ENCODE measurements around the gene TRIM45.
A peak's percentile ranks its signal among the peaks of the same experiment; 100 is the strongest.
"Not testable (repeated sequence)": the region's sequence is repeated elsewhere in the genome, so short reads cannot be mapped to it uniquely, and the experiment has no call there.

The TRIM45 gene, protein sequence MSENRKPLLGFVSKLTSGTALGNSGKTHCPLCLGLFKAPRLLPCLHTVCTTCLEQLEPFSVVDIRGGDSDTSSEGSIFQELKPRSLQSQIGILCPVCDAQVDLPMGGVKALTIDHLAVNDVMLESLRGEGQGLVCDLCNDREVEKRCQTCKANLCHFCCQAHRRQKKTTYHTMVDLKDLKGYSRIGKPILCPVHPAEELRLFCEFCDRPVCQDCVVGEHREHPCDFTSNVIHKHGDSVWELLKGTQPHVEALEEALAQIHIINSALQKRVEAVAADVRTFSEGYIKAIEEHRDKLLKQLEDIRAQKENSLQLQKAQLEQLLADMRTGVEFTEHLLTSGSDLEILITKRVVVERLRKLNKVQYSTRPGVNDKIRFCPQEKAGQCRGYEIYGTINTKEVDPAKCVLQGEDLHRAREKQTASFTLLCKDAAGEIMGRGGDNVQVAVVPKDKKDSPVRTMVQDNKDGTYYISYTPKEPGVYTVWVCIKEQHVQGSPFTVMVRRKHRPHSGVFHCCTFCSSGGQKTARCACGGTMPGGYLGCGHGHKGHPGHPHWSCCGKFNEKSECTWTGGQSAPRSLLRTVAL

DNA sequence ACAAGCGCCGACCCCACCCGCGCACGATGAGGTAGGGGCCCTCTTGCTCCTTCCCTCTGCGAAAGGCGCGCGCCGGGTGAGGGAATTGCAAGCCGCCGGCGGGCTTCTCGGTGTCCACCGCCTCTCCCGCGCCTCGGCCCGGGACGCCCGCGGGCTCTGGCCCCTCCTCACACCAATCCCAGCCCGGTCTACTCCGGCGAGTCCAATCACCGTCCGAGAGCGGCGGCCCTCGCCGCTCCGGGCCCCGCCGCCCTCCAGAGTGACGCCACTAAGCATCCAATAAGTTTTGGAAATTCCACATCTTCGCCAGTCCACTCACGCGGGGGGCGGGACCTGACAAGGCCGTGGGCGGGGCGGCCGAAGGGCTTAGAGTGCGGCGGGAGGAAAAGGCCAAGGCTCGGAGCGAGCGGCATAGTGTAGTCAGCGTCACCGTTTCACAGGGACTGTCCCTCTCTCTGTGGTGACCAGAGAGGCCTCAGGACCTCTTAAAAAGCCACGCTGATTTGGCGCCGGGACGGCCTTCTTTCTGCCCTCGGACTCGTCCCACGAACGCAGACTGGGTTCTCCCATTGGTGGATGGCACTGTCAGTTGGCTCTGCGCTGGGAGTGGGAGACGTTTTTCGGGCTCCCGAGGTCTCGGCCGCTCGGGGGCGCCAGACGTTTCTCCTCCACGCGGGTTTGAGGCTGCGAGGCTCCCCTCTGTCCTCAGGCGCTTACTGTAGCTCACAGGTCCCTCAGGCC, at the start of gene TRIM45:
Gene TRIM45, minus strand, starts transcription at position 161 of the 741 bp plus-strand sequence. CDS start 548 bp downstream, outside the sequence.
- DNase-seq = peak; percentile 97

DNA sequence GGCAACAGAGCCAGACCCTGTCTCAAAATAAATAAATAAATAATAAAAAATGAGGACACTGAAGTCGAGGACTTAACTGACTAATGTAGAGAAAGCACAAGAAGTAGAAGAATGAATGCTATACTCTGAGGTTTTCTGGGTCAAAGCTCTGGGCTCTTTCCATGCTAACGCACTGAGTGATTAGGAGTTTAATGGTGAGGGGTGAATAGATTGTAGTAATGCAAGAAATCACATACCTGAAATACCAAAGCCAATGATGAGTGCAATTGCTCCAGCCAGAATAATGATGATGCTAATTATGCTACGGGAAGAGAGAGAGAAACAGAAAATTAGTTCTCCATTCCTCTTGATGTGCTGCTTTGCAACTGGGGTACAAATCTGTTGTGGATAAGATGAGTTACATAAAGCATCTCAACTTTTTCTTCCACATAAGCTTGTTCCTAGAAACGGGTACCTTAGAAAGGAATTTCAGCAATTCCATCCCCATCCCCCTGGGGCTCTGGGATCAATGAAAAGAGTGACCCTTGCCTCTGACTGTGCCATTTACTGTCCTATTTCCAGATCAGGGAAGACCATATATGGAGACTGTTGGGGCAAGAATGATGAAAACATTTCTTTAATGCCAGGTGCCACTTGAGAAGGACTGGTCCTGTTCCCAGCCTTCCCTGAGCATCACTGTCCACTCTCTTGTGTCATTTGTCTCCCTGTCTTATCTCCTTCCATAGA, 48.5 kb upstream of the TRIM45 start:
- DNase-seq = no peak

DNA sequence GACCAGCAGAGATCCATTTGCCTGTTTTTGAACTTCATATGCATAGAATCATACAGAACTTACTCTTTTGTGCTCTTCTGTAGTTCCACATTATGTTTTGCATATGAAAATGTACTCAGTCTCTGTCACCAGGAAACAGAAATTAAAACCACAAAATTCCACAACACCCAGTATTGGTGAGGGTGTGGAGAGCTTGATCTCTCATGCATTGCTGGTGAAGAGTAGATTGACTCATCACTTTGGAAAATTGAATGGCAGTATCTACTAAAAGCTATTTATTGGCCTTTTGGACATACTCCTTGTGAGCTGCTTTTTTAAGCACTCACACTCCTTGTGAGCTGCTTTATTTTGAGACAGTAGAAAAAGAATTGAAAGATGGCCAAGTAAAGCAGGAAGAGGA, 45.9 kb upstream of the TRIM45 start:
- DNase-seq = no peak

DNA sequence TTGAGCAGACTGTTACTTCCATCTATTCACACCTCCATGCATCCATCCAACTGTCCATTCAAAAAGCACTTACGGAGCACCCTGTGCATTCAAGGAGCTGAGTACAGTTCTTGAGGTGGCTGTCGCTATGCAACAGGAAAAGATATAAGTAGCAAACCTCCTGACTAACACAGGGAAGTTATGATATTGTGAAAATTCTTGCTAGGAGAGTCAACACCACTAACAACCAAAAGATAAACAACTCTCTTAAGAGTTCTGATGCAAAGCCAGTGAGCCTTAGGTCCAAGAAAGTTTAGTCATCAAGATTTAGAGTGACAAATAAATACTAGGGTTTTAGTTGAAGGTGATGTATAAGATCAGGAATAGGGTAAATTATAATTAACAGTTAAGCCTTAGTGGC, 44.5 kb upstream of the TRIM45 start:
- DNase-seq = peak; percentile 57

DNA sequence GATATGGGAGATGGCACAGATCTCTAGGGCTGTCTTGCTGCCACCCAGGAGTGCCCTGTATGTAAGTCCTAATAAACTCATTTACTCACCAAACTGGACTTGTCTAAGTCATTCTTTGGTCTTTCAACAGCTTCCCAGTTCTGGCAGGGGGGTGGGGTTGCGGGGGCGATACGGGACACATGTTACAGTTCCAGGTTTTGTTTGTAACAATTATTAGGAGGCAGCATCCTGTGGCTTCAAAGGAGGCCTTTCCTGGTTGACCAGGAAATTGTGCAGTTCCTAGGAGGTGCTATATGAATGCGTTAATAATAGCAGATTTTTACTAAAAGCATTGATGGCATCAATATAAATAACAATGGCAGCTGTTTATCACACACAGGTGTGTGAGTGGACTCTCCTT, 42.7 kb upstream of the TRIM45 start:
- no peak for DNase-seq

DNA sequence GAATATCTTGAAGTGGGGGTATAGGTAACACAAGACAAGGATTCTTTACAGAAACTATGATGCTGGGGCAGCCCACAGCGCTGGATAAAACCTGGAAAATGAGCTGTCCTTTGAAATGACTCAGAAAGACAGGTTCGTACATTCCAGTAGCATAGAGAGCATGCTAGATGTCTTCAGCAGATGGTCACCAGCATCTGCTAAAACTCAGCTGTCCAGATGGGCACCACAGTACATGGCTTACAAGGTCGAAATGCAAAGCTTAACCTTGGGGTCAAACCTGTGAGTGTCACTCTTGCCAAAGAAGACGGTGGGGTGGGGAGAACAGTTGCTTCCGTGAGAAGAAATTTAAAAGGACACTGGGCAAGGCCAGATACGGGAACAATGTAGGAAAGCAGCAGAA, 41.3 kb upstream of the TRIM45 start:
- no peak for DNase-seq

DNA sequence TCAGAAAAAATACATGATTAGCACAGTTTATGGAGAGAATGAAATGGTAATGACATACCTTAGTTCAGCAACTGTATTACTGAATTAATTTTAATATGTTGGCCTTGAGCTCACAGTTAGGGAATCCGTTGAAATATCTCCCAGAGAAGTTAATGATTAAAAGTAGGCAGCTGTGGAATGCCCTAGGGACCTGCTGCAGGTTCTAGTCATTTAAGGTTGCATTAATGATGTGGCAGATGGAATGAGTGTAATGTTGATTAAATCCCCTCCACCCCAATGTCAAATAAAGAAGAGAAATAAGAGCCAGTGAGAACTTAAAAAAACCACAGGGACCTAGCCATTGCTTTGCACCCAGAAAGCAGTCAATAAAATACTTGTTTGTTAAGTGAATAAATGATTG, 40.3 kb upstream of the TRIM45 start:
- DNase-seq = no peak

DNA sequence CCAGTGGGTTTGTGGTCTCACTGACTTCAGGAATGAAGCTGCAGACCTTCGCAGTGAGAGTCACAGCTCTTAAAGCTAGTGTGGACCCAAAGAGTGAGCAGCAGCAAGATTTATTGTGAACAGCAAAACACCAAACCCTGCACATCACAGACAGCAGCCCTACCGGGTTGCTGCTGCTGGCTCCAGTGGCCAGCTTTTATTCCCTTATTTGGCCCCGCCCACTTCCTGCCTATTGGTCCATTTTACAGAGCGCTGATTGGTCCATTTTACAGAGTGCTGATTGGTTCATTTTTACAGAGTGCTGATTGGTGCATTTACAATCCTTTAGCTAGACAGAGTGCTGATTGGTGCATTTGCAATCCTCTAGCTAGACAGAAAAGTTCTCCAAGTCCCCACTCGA, 29.8 kb upstream of the TRIM45 start:
- not testable (repeated sequence) for DNase-seq

DNA sequence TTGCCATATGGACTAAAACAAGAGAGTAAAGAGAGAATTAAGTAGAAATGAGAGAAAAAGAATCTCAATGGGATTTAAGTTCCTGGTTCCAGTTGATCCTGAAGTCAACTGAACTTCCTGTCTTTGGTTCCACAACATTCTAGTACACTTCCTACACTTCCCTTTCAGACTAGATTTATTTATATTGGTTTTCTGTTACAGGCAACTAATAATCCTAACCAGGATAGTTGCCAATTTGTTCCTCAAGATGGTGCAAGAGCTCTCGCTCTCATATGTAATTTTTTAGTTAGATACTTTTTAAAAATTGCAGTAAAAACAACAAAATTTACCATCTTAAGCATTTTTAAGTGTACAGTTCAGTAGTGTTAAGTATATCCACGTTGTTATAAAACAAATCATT, 28.8 kb upstream of the TRIM45 start:
- DNase-seq = no peak

DNA sequence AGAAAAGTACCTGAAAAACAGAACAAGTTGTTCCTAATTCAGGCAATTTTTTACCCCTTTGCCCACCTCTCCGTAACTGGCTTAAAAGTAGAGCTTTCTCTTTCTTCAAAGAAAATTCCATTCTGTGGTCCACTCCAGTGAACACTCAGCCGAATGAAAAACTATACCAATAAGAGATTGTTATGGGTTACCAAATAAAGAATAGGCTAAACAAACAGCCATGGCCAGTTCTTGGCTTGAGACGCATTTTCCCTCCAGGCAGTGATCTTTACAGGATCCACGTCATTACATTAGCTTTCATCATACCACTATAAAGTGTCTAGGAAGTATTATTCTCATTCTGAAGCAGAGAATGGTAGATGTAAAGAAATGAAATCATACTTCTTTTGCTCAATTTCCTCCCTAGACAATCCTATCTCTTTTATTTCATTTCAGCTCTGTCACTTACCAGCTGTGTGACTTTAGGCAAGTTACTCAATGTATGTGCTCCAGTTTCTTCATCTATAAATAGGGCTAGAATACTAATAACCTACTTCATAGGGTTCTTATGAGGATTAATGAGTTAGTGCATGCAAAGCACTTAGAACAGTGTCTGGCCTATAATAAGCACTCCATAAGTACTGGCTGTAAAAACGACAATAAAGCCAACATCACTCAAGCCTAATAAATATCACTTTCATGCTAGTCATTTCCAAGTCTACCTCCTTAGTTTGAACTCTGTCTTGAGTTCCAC, 26.5 kb upstream of the TRIM45 start:
- peak; percentile 45 for DNase-seq

DNA sequence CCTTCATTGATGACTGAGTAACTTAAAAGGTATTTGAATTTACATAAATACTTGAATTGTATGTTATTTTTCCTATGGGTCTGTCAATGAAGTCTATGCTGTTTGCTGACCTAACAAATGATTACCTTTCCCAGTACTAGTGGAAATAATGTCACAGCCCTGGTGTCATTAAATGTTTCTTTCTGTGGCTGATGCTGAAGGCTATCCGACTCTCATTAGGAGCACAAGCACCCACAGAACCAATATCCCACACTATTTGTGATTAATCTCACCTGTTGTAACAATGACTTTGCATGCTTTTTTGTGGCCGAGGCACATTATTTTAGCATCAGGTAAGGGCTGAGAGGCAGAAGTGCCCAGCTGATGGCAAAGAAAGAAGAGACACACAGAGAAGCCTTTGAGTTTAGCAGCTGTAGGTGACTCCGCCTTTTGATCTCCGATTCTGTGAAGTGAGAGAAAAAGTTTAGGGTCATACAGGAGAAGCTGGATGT, 25.8 kb upstream of the TRIM45 start:
- DNase-seq = no peak

DNA sequence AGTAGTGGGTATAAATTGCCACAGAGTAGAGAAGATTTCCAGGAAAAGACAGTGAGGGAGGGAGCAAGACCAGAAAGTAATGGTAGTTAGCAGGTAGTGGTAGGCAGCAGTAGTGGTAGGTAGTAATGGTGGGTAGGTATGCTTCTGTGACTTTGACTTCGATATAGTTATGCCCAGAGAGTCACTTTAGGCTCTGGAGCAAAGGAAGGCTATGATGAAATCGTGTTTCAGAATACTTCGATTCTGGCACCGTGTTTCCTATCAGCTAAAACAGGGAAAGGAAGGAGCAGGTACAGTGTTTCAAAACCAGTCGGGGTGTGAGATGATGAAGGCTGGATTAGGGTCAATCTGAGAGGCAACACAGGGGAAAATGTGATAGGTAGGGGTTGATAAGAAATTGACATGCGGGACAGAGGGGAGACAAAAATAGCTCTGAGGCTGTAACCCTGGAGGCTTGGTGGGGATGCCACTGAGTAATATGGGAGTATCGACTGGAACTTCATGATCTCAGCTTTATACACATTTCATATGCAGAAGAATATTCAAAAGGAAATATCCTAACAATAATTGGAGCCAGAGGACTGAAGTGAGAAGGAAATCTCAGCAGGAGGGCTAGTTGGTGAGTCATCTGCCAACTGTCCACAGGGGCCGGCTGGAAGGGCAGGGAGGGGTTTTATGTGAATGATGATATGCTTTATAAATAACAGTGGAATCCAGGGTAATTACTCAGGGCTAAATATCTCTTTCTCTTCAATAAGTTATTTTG, 25.2 kb upstream of the TRIM45 start:
- DNase-seq = peak; percentile 96

DNA sequence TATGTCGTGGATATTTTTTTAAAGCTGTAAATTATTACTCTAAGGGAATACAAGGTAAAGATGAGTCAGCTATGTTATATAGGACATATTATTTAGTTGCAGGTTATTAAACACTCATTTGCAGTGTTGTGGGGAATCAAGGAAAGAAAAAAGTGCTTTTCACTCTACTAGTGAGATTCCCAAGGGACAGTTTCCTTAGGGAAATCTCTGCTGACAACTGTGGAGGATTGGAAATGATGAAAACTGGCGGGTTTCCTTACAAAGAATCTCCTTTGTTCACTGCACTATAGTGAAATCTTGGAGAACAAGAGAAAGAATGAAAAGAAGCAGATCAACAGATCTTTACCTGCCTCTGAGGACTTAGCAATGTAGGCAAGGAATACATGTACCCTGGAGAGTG, 24.5 kb upstream of the TRIM45 start:
- no peak for DNase-seq

DNA sequence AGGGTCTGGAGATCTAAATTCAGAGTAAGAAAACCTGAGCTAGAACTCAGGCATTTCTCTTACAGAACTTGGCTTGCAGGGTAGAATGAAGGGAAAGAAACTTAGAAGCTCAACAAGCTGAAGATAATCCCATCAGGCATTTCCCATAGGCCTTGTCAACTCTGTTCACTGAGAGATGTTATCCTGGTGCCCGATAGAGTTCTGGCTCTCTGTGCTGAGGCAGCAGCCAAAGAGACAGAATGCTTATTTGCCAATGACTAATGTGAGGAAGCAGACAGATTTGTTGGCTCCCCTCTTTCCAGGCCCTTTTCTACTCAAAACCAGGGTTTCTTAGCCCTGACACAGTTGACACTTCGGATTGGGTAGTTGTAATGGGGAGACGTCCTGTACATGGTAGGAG, 22.3 kb upstream of the TRIM45 start:
- no peak for DNase-seq

DNA sequence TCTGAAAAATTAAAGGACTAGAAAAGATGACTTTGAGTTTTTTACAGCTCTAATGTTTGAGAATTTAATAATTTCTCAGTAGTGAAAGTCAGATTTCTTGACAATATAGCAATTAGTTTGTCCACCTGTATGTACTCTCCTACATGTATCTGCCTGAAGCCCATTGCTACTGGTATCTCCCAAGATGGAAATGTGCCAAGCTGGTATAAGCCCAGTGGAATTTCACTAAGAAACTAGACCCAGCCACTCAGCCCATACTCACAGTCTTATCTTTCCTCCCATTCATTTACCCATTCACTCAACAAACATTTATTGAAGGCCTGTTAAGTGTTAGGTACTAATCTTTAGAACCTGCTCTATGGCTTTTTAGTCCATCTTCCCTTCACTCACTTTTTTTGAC, 21.6 kb upstream of the TRIM45 start:
- no peak for DNase-seq

DNA sequence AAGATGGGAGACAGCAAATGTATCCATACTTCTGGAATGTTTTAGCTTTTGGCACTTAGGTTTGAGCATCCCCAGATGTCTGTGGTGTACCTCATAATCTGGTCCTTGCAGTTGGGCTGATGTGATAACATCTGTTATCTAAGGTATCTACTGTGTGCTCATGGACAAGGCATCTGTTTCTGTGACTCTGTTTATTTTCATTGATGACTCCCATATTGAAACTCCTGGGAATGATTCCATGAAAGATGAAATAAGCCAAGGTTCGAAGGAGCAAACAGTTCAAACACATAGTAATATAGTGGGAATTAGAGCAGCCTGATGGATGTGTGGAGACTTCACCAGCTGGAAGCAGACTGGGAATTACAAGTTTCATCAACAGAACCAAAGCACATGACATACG, 20.7 kb upstream of the TRIM45 start:
- DNase-seq = peak; percentile 89

DNA sequence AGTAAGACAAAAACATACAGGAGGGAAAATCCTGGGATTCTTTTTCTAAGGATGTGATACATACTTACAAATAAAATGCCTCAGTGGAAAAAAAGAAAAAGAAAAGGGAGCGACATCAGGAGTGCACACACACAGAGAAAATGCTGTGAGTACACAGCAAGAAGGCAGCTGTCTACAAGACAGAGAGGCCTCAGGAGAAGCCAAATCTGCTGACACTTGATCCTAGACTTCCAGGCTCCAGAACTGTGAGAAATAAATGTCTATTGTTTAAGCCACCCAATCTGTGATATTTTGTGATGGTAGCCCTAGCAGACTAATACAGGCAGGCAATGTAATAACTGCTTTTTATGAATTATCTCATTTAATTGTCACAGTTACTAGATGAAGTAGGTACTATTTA, 17.0 kb upstream of the TRIM45 start:
- no peak for DNase-seq

DNA sequence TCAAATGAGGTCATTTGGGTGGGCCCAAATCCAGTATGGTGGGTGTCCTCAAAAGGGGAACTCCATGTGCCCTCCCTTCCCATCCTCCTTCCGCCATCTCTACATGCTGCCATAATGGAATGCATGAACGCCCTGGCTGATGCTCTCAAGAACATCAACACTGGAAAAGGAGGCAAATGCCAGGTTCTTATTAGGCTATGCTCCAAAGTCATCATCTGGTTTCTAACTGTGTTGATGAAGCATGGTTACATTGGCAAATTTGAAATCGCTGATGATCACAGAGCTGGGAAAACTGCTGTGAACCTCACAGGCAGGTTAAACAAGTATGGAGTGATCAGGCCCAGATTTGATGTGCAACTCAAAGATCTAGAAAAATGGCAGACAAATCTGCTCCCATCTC, 16.6 kb upstream of the TRIM45 start:
- DNase-seq = no peak

DNA sequence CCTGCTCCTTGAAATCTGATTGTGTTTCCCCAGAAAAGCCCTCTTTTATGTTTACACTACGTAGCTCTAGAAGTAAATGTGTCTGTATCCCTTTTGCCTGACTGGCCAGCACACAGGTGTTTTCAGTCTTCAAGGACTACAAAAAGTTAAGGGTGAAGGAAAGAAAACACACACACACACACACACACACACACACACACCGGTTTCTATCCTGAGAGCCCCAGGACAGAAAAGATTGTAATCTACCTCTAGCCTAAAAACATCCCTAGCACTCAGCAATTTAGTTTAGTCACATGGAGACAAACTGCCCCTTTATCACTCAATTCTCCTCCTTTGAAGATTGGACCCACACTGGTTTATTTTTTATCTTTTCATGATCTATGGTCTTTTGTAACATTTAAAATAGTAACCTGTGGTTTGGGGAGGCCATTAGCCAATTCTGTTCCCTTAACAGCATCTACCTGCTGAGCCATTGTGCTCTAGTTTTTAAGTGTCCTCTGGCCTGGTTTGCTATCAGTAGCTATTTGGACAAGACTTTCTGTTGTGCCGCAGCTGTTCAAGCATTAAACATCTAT, 15.8 kb upstream of the TRIM45 start:
- DNase-seq = no peak

DNA sequence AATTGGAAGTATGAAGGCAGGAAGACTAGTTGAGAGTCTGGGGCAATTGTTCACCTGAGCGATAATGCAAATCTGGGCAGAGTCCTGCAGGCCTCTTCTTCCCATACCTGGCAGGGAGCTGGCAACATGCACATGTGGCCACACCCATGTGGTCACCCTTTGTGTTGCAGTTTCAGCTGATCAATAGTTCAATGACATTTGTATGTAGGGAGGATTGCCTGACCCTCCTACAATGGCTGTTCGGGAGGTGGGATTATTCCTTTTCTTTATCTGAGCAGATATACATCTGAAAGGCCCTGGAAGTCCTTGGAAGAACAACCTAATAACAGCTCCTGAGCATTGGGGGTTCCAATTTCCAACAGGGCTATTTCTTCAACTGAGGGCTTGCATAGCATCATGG, 15.2 kb upstream of the TRIM45 start:
- DNase-seq = no peak

DNA sequence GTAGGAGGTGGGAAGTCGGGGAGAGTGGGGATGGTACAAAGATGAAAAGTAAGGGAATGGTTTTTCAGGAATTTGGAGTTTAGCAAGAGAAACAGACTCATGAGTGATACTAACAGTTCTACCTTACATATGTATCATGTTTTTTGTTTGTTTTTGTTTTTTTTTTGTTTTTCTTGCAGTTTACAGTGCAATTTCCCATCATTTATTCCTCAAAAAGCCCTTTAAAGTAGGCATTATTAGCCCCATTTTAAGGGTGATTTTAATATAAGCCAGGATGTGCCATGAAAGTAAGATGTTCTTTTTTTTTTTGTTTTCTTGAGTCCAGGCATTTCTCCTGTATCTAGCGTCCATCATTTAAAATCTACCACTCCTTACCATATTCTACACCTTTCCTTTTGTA, 13.8 kb upstream of the TRIM45 start:
- no peak for DNase-seq

All from fibroblast of skin of right quadriceps (primary cell).